HG03457 (cell line): Measurements from ENCODE around the gene PLA2G4B.

Experiments used
- ATAC-seq: cut with Tn5 transposase; IDR thresholded peaks from one replicate; pipeline ENCODE4 v1.9.1; 2021; ENCODE audit warnings: moderate number of reproducible peaks; ENCODE audit not compliant: unreplicated experiment

PLA2G4B gene

GRCh38 chr15:41850482-41851166 lies 12.0 kb downstream of the PLA2G4B start:
- no peak for ATAC-seq

DNA sequence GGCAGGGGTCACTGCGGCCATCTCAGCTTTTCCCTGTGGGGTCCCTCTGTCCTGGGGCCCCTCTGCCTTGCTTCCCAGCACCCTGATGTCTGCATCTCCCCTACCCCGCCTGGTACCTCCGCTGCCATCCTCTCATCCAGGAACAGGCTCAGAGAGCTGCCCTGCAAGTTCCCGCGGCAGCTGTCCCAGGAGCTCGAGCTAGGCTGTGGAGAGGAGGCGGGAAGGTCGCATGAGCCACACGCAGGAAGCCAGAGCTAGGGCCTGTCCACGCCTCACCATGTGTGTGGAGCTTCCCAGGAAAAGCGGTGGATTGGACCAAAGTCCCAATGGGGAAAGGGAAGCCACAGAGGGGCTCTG lies 12.5 kb downstream of the PLA2G4B start:
- no peak for ATAC-seq

- no peak for ATAC-seq
Measured at GRCh38 chr15:41851755-41852370, 13.2 kb downstream of the PLA2G4B start.

DNA sequence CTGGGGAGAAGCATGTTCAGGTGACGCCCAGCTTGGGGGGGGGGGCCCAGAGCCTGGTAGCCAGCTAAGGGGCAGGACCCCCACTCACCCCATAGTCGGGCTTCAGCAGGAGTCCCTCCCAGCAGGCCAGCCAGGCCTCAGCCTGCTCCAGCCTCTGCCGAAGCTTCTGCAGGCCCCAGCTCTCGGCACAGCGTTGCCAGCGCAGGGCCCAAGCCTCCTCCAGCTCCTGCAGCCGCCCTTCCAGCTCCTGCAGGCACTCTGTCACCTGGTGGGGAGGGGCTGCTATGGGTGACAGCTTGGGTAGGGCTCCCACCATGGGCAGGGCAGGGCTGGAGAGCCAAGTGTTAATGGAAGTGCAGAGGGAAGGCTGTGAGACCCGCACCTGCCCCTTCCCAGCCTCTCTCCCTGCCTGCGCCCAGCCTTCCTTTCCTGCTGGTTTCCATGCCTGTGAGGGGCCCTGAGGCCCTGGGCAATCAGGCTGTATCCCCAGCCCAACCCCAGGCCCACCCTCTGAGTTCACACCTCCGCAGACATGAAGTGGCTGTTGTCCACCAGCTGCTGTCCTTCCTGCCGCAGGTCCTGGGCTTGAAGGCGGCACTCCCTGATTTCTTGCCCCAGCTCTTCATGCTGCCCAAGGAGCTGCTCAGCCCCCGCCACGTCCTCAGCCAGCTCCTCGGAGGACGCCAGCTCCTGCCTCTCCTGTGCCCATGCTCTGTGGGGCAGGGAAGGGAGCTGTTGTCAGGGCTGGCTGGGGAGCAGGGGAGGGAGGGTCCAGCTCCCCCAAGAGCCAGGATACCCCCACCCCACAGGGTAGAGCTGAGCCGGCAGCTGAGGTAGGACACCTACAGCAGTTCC lies 14.3 kb downstream of the PLA2G4B start:
- no peak for ATAC-seq

DNA sequence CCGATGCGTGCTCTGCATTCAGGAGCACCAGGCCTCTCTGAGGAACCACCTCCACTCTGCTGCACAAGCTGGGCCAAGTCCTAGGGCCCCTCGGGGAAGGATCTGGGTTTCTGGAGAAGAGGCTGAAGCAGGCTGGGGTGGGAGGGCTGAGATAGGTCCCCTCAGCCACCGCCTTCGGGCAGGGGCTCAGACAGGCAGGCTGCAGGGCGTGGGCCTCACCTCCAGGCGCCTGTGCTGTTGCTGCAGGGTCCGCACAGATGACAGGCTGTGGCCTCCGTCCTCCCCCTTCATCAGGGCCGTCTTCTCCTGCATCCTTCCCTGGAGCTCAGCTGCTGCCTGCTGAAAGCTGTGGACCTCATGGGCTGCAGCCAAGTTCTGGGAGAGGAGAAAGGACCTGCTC lies 15.2 kb downstream of the PLA2G4B start:
- ATAC-seq: no peak

GRCh38 chr15:41854443-41854842 lies 15.8 kb downstream of the PLA2G4B start:
- no peak for ATAC-seq

- ATAC-seq: no peak
Measured at GRCh38 chr15:41855261-41855961, 16.8 kb downstream of the PLA2G4B start.

DNA sequence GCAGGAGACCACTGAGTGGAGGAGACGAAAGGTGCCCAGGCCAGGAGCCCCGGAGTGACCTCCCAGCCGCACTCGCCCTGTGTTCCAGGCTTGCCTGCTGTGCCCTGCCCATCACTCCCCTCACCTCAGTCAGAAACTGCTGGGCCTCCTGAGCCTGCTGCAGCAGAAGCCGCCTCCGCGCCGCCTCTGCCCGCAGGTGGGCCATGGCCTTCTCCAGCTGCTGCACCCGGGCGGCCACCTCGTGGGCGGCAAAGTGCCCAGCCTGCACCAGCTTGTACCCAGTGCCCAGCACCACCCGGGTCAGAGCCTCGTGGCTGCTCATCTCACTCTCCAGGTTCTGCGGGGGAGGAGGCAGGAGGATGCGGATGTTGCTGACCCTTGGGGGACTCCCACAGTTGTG lies 17.6 kb downstream of the PLA2G4B start:
- ATAC-seq: no peak

- no peak for ATAC-seq
Measured at GRCh38 chr15:41856716-41857115, 18.1 kb downstream of the PLA2G4B start.

DNA sequence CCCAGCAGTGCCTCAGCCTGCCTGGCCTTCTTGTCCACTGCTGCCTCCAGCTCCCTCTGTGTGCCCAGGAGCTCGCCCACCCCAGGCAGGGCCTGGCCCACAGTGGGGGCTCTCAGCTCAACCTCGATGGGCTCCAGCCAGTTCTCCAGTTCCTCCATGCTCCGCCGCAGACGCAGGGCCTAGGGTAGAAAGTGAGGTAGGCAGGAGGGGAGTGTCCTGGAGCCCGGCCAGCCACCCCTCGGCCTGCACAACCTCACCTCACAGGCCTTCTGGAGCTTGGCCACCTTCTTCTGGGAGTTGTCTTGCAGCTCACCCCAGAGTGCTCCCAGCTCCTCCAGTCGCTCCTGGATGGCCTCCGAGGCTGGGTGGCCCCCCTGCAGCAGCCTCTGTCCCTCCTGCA lies 18.7 kb downstream of the PLA2G4B start:
- ATAC-seq: no peak

- no peak for ATAC-seq
Measured at GRCh38 chr15:41858756-41859155, 20.1 kb downstream of the PLA2G4B start.

GRCh38 chr15:41860049-41860828 lies 21.6 kb downstream of the PLA2G4B start:
- no peak for ATAC-seq

GRCh38 chr15:41861736-41862356 lies 23.2 kb downstream of the PLA2G4B start:
- no peak for ATAC-seq

DNA sequence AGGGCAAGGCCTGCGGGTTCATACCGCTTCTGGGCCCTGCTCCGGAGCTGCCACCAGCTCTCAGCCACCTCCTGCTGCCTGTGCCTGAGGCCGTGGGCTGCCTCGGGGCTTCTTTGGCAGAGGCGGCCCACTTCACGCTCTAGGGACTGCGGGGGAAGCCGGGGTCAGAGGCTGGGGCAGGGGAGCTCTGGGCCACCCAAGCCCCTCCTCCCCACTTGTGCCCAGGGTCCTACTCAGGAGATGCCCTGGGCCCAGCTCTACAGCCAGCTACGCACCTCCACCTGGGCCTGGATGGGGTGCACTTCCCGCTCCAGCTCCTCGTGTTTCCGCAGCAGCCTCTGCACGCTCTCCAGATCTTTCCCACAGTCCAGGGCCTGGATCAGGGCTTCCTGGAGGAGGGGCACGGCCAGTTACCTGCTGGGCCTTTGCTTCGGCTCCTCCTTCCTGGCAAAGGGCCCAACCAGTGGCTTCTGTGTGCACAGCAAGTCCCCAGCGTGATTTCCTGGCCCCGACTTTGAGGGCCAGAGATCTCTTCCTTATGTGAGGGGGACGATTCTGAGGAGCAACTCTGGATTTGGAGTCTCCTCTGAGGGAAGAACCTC lies 24.0 kb downstream of the PLA2G4B start:
- ATAC-seq: no peak

GRCh38 chr15:41865490-41866055 lies 26.9 kb downstream of the PLA2G4B start:
- no peak for ATAC-seq

GRCh38 chr15:41866263-41866703 lies 27.6 kb downstream of the PLA2G4B start:
- ATAC-seq: no peak

DNA sequence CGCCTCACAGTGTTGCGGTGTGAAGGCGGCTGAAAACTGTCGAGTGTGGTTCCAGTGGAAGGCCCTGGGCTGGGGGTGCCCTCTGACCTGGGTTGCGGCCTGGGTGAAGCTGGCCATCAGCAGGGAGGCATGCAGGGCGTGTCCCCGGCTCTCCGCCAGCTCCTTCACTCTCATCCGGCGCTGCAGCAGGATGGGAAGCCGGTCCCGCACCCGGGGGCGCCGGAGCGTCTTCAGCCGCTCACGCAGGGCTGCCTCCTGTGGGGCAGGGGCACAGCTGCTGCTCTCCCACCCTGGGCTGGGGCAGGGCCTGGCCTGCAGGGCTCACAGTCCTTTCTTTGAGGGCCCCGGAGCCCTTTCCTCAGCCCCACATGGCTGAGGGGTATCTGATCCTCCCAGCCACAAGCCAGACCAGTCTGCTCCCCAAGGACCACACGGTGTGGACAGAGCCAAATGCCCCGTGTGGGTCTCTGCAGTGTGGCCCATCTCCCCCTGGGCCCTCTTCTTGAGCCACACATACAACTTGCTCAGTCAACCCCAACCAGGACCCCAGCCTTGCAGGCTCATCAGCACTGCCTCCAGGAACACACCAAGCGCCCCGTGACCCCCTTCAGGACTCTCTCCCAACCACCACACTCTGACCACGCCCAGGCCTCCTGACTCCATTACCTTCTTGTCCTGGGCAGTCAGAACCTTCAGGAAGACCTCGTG lies 28.4 kb downstream of the PLA2G4B start:
- no peak for ATAC-seq

- ATAC-seq: no peak
Measured at GRCh38 chr15:41868321-41868720, 29.7 kb downstream of the PLA2G4B start.
